Measurements from ENCODE around the gene CERT1.

CERT1 gene

GRCh38 chr5:75526070-75526469 lies 14.6 kb upstream of the CERT1 start:
- TF ChIP-seq, protein P1, sequence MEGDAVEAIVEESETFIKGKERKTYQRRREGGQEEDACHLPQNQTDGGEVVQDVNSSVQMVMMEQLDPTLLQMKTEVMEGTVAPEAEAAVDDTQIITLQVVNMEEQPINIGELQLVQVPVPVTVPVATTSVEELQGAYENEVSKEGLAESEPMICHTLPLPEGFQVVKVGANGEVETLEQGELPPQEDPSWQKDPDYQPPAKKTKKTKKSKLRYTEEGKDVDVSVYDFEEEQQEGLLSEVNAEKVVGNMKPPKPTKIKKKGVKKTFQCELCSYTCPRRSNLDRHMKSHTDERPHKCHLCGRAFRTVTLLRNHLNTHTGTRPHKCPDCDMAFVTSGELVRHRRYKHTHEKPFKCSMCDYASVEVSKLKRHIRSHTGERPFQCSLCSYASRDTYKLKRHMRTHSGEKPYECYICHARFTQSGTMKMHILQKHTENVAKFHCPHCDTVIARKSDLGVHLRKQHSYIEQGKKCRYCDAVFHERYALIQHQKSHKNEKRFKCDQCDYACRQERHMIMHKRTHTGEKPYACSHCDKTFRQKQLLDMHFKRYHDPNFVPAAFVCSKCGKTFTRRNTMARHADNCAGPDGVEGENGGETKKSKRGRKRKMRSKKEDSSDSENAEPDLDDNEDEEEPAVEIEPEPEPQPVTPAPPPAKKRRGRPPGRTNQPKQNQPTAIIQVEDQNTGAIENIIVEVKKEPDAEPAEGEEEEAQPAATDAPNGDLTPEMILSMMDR (IDR thresholded peaks at IDR 0.05; ENCODE audit: unreplicated experiment in 3 of 3), result no peak
- H3K27ac Mint-ChIP-seq, result no peak overlapping the region
- H3K4me3 Mint-ChIP-seq, result no peak overlapping the region
- peaks cover 18% of the 10 kb centered on the region for H3K36me3 Mint-ChIP-seq (ENCODE audit: low read depth)
- H3K9me3 Mint-ChIP-seq, result peaks cover 12% of the 10 kb centered on the region
- H3K4me1 Mint-ChIP-seq, result no peaks in the 10 kb centered on the region
- H3K27me3 Mint-ChIP-seq (ENCODE audit: low read depth), result no peaks in the 10 kb centered on the region

DNA sequence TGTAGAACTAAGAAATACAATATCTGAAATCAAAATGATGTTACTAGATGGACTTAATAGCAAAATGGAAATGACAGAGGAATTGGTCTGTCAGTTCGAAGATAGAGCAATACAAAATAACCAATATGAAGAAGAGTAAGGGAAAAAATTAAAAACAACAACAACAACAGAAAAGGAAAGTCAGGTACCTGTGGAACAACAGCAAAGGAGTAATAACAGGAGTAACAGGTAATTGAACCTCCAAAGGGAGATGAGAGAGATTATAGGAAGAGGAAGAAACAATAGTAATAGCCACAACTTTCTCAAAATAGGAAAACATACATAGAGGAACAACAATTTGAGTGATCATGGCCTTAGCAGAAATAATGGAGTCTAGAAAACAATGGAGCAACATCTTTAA lies 13.9 kb upstream of the CERT1 start:
- no peak overlapping the region for H3K4me3 Mint-ChIP-seq
- no peaks in the 10 kb centered on the region for H3K27me3 Mint-ChIP-seq (ENCODE audit: low read depth)
- peaks cover 25% of the 10 kb centered on the region for H3K36me3 Mint-ChIP-seq (ENCODE audit: low read depth)
- H3K27ac Mint-ChIP-seq, result no peak overlapping the region
- H3K4me1 Mint-ChIP-seq, result no peaks in the 10 kb centered on the region
- TF ChIP-seq, protein P1 (IDR thresholded peaks at IDR 0.05; ENCODE audit: unreplicated experiment in 3 of 3), result no peak
- peaks cover 18% of the 10 kb centered on the region for H3K9me3 Mint-ChIP-seq

DNA sequence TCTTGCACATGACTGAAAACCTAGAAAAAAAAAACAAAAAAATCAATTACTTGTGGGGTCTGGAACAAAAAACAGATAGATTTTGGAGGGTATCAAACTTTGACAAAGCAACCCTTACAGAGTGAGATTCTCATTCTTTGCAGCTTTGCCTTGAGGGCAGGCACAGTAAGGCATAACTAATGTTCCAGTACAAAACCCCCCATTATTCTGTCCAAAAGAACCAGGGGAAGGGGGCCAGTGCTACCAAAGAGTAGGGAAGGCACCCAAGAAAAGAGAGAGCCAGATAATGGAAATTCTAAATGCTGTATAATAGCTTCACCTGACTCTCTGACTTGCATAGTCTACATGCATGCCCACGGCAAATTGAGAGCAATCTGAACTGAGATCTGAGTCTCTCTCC lies 13.2 kb upstream of the CERT1 start:
- no peaks in the 10 kb centered on the region for H3K27me3 Mint-ChIP-seq (ENCODE audit: low read depth)
- H3K27ac Mint-ChIP-seq, result no peak overlapping the region
- TF ChIP-seq, protein P1 (IDR thresholded peaks at IDR 0.05; ENCODE audit: unreplicated experiment in 3 of 3), result no peak
- H3K4me3 Mint-ChIP-seq, result no peak overlapping the region
- peaks cover 33% of the 10 kb centered on the region for H3K36me3 Mint-ChIP-seq (ENCODE audit: low read depth)
- no peaks in the 10 kb centered on the region for H3K4me1 Mint-ChIP-seq
- peaks cover 24% of the 10 kb centered on the region for H3K9me3 Mint-ChIP-seq

- Mint-ChIP-seq H3K27me3 (ENCODE audit: low read depth) (no peaks in the 10 kb centered on the region), H3K4me3 (no peak overlapping the region), H3K27ac (no peak overlapping the region), H3K9me3 (peaks cover 29% of the 10 kb centered on the region), H3K36me3 (ENCODE audit: low read depth) (peaks cover 36% of the 10 kb centered on the region), H3K4me1 (no peaks in the 10 kb centered on the region)
- TF ChIP-seq, protein P1 (IDR thresholded peaks at IDR 0.05; ENCODE audit: unreplicated experiment in 3 of 3), result no peak
Measured at GRCh38 chr5:75524071-75524470, 12.6 kb upstream of the CERT1 start.

DNA sequence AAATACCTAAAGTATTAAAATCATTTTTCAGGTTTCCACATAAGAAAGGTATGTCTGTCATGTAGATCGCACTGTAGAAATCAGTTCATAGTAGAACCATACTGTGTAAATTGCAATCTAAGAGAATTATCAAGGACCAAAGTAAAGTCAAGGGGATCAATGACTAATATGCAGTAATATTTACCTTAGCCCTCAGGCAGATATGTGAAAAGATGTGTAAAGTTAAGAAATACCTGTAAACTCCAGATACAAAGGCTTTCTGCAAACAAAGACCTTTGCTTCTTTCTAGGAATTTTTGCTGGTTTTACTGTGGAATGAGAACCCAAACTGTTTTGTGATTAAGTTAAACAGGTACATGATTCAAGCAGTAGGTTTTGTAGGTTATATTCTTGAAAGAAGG lies 11.8 kb upstream of the CERT1 start:
- Mint-ChIP-seq H3K27ac (no peak overlapping the region), H3K27me3 (ENCODE audit: low read depth) (no peaks in the 10 kb centered on the region), H3K36me3 (ENCODE audit: low read depth) (peaks cover 41% of the 10 kb centered on the region), H3K4me3 (no peak overlapping the region), H3K4me1 (no peaks in the 10 kb centered on the region), H3K9me3 (peaks cover 30% of the 10 kb centered on the region)
- TF ChIP-seq, protein P1 (IDR thresholded peaks at IDR 0.05; ENCODE audit: unreplicated experiment in 3 of 3), result no peak

GRCh38 chr5:75522542-75522941 lies 11.1 kb upstream of the CERT1 start:
- H3K9me3 Mint-ChIP-seq, result peaks cover 35% of the 10 kb centered on the region
- H3K4me1 Mint-ChIP-seq, result no peaks in the 10 kb centered on the region
- no peak overlapping the region for H3K4me3 Mint-ChIP-seq
- peaks cover 49% of the 10 kb centered on the region for H3K36me3 Mint-ChIP-seq (ENCODE audit: low read depth)
- no peak overlapping the region for H3K27ac Mint-ChIP-seq
- no peaks in the 10 kb centered on the region for H3K27me3 Mint-ChIP-seq (ENCODE audit: low read depth)
- TF ChIP-seq, protein P1 (IDR thresholded peaks at IDR 0.05; ENCODE audit: unreplicated experiment in 3 of 3), result no peak
